ENCODE data around the gene DNAL1. TPM values are rescaled to one million over a fixed set of nuclear protein-coding genes. Genes with fewer than 3 reads are reported as not detected.

Gene DNAL1
- total and polyA plus RNA-seq, 9 of the 15 experiments (the other 6 are each of a cell fraction or from before 2014, with no cell fraction given) = 1.6 to 11.7 (median 4.8) TPM

DNA sequence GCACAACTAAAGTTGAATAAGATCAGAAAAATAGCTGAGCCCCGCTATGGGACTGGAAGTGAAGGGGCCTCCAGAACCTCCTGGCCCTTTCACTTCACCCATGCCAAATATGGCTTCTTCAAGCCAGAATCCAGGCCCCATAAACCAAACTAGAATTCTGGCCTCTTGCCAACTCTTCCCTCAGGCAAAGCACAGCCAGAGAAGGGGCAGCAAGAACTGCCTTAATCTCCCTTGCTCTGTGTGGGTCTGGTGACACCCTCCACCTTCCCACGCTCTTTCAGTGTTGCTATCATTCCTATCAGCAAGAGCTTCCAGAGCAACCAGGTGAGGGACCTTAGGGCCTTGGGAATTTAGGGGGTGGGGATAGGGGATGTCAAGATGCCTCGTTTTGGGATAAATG, 72.5 kb downstream of the DNAL1 start:
- no peak for TF ChIP-seq TRIM28 (IDR thresholded peaks at IDR 0.05)
- peak; percentile 98 for TF ChIP-seq NFIC (IDR thresholded peaks at IDR 0.05)
- TF ChIP-seq NFIX (CRISPR knock-in tag; IDR thresholded peaks at IDR 0.05; ENCODE audit: low read depth) = peak; percentile 81
- WGBS (ENCODE audit: insufficient coverage, low coverage, missing lambda C conversion rate) = 84% methylated on average over 3 of the region's 3 CpGs
- Histone ChIP-seq H2AFZ (ENCODE audit: low read depth, low read length) (no peak overlapping the region), H3K36me3 (ENCODE audit: control insufficient read depth, insufficient read depth, low read length) (peaks cover 68% of the 10 kb centered on the region), H3K27ac (ENCODE audit: extremely low read depth, low read depth, low read length) (no peak overlapping the region), H3K4me3 (no peak overlapping the region), H3K9me3 (replicated peaks; ENCODE audit: control insufficient read depth, insufficient read depth, low read depth, low read length) (no peaks in the 10 kb centered on the region), H3K9me1 (ENCODE audit: control insufficient read depth, insufficient read depth, low read length) (no peaks in the 10 kb centered on the region), H4K20me1 (replicated peaks; ENCODE audit: control insufficient read depth, insufficient read depth, low read length) (no peaks in the 10 kb centered on the region; the same call in 1 of the 2 replicates), H3K4me2 (ENCODE audit: insufficient read depth, low read length) (no peak overlapping the region), H3K79me2 (ENCODE audit: control insufficient read depth, insufficient read depth, low read length) (peaks cover 15% of the 10 kb centered on the region), H3K9ac (ENCODE audit: insufficient read depth in 1 of 2, low read depth in 2 of 2, low read length in 2 of 2) (no peak overlapping the region), H3K4me1 (replicated peaks in 1 of 2; ENCODE audit: control insufficient read depth in 2 of 2, insufficient read depth in 2 of 2, low read length in 2 of 2) (peaks cover 7 to 38% of the 10 kb centered on the region in 2 experiments; a peak in 4 of 5 replicates), H3K27me3 (ENCODE audit: control insufficient read depth in 2 of 2, insufficient read depth in 2 of 2, low read length in 2 of 2) (no peaks in the 10 kb centered on the region)
- no peak for ATAC-seq
- intact Hi-C loops (cut with micrococcal nuclease) = no loop called here
- POLR2A ChIA-PET = interaction anchor here (1.1 to 1.5 kb wide), 3 partner anchors 10 to 36 kb away, joined by 3 to 5 read pairs (median 5); no protein-coding TSS in a partner anchor
- CTCF ChIA-PET (ENCODE audit: low intra/inter-chr PET ratio) = no interaction called here
- no TSS peak for BruUV-seq (replicated peaks)
- in situ Hi-C loops (cut with MboI) = no loop called here
- FAIRE-seq = no peak
- DNase-seq (ENCODE audit: extremely low read depth in 1 of 4, low spot score in 3 of 4) = no peak

GRCh38 chr14:73717711-73718417, 73.1 kb downstream of the DNAL1 start:
- ATAC-seq (no peak), DNase-seq (ENCODE audit: extremely low read depth in 1 of 4, low spot score in 3 of 4) (no peak), FAIRE-seq (no peak)
- Histone ChIP-seq H3K9me1 (ENCODE audit: control insufficient read depth, insufficient read depth, low read length) (no peaks in the 10 kb centered on the region), H2AFZ (ENCODE audit: low read depth, low read length) (no peak overlapping the region), H3K27me3 (ENCODE audit: control insufficient read depth in 2 of 2, insufficient read depth in 2 of 2, low read length in 2 of 2) (no peaks in the 10 kb centered on the region), H3K4me1 (replicated peaks in 1 of 2; ENCODE audit: control insufficient read depth in 2 of 2, insufficient read depth in 2 of 2, low read length in 2 of 2) (peaks cover 5 to 32% of the 10 kb centered on the region in 2 experiments; a peak in 4 of 5 replicates), H3K79me2 (ENCODE audit: control insufficient read depth, insufficient read depth, low read length) (peaks cover 9% of the 10 kb centered on the region), H3K9me3 (replicated peaks; ENCODE audit: control insufficient read depth, insufficient read depth, low read depth, low read length) (no peaks in the 10 kb centered on the region), H3K4me3 (no peak overlapping the region), H3K9ac (ENCODE audit: insufficient read depth in 1 of 2, low read depth in 2 of 2, low read length in 2 of 2) (peak overlapping the region in 1 of 2 experiments; percentile 17; a peak in 1 of 4 replicates), H3K27ac (ENCODE audit: extremely low read depth, low read depth, low read length) (no peak overlapping the region), H3K36me3 (ENCODE audit: control insufficient read depth, insufficient read depth, low read length) (peaks cover 74% of the 10 kb centered on the region), H4K20me1 (replicated peaks; ENCODE audit: control insufficient read depth, insufficient read depth, low read length) (no peaks in the 10 kb centered on the region; the same call in 1 of the 2 replicates), H3K4me2 (ENCODE audit: insufficient read depth, low read length) (no peak overlapping the region)
- 86% methylated on average over 8 of the region's 20 CpGs for WGBS (ENCODE audit: insufficient coverage, low coverage, missing lambda C conversion rate)
- CTCF ChIA-PET (ENCODE audit: low intra/inter-chr PET ratio) = no interaction called here
- intact Hi-C loops (cut with micrococcal nuclease) (no loop called here), in situ Hi-C loops (cut with MboI) (no loop called here)
- TF ChIP-seq NBN (IDR thresholded peaks at IDR 0.05; ENCODE audit: low read depth) (no peak), ZBTB33 (CRISPR knock-in tag; IDR thresholded peaks at IDR 0.05) (0 out of 2 replicates have a peak, but pooled peaks have one; percentile 19), DNMT1 (IDR thresholded peaks at IDR 0.05) (no peak)
- POLR2A ChIA-PET = interaction anchor here (1.1 to 1.5 kb wide), 3 partner anchors 10 to 36 kb away, joined by 3 to 5 read pairs (median 5); no protein-coding TSS in a partner anchor
- no TSS peak for BruUV-seq (replicated peaks)

All from K562 (cell line).